Measurements from ENCODE around the gene ARFIP2. TPM values are rescaled to one million over a fixed set of nuclear protein-coding genes. Genes with fewer than 3 reads are reported as not detected.

The ARFIP2 gene
- total and polyA plus RNA-seq, 7 donors = 8.4 to 31.3 (median 19.4) TPM

- ATAC-seq (no peak), DNase-seq (no peak)
- no peak within 1 kb of the TSS for H3K27ac ChIP-seq
- H3K4me3 ChIP-seq = no peak within 1 kb of the TSS
- no peak for TF ChIP-seq CTCF (IDR thresholded peaks at IDR 0.05)
- no peaks in the 10 kb centered on the region for H3K9me3 ChIP-seq
- intact Hi-C loops (cut with DNase I) = loop anchor here in 1 of 2 donors (2.0 kb wide), 1 partner anchor 66 kb away; no protein-coding TSS in a partner anchor
- WGBS, 3 donors = 63 to 76% (median 63%) methylated on average over 3 of the region's 3 CpGs
- H3K4me1 ChIP-seq = no peaks in the 10 kb centered on the region
- H3K27me3 ChIP-seq (ENCODE audit: insufficient read depth in 3 of 3, low read length in 2 of 3) = no peaks in the 10 kb centered on the region
- no peaks in the 10 kb centered on the region for H3K36me3 ChIP-seq (ENCODE audit: insufficient read depth in 1 of 2, low read depth in 1 of 2)
Measured at GRCh38 chr11:6440906-6441358, 40.2 kb downstream of the ARFIP2 start, which contains the start of gene HPX. TSS of gene HPX (minus strand) at chr11:6440987. CDS start at chr11:6440963, 24 bp downstream.

- Histone ChIP-seq H3K36me3 (ENCODE audit: insufficient read depth in 1 of 2, low read depth in 1 of 2) (no peaks in the 10 kb centered on the region), H3K4me1 (no peaks in the 10 kb centered on the region), H3K27me3 (ENCODE audit: insufficient read depth in 3 of 3, low read length in 2 of 3) (no peaks in the 10 kb centered on the region), H3K27ac (no peak overlapping the region), H3K4me3 (no peak overlapping the region), H3K9me3 (no peaks in the 10 kb centered on the region)
- DNase-seq (no peak), ATAC-seq (peak; percentile 73 to 78 (median 74))
- 0 to 7% (median 4%) methylated on average over 1 of the region's 1 CpG for WGBS, 3 donors
- TF ChIP-seq CTCF (IDR thresholded peaks at IDR 0.05) = peak; percentile 65
- intact Hi-C loops (cut with DNase I) = no loop called here
Measured at GRCh38 chr11:6438979-6439571, 42.1 kb downstream of the ARFIP2 start.

GRCh38 chr11:6437993-6438392, 43.1 kb downstream of the ARFIP2 start:
- DNase-seq (no peak), ATAC-seq (no peak)
- Histone ChIP-seq H3K27me3 (ENCODE audit: insufficient read depth in 3 of 3, low read length in 2 of 3) (no peaks in the 10 kb centered on the region), H3K4me3 (no peak overlapping the region), H3K4me1 (no peaks in the 10 kb centered on the region), H3K36me3 (ENCODE audit: insufficient read depth in 1 of 2, low read depth in 1 of 2) (no peaks in the 10 kb centered on the region), H3K27ac (no peak overlapping the region), H3K9me3 (no peaks in the 10 kb centered on the region)
- WGBS, 3 donors = 55 to 66% (median 61%) methylated on average over 3 of the region's 3 CpGs
- intact Hi-C loops (cut with DNase I) = no loop called here
- no peak for TF ChIP-seq CTCF (IDR thresholded peaks at IDR 0.05)

- intact Hi-C loops (cut with DNase I) = no loop called here
- Histone ChIP-seq H3K36me3 (ENCODE audit: insufficient read depth in 1 of 2, low read depth in 1 of 2) (no peaks in the 10 kb centered on the region), H3K9me3 (no peaks in the 10 kb centered on the region), H3K4me1 (no peaks in the 10 kb centered on the region), H3K4me3 (no peak overlapping the region), H3K27ac (no peak overlapping the region), H3K27me3 (ENCODE audit: insufficient read depth in 3 of 3, low read length in 2 of 3) (no peaks in the 10 kb centered on the region)
- 80 to 89% (median 81%) methylated on average over 12 of the region's 12 CpGs for WGBS, 3 donors
- DNase-seq (no peak), ATAC-seq (no peak)
- no peak for TF ChIP-seq CTCF (IDR thresholded peaks at IDR 0.05)
Measured at GRCh38 chr11:6437423-6437822, 43.7 kb downstream of the ARFIP2 start.
